T-helper 2 cell treated with Interferon-gamma antibody and Interleukin-4, amounts not matched to agents 5 μg/mL and 100 μg/mL, for 36 hours (primary cell): ENCODE data around the gene CFAP53.

Source experiments
- DNase-seq: peaks from one replicate; pipeline ENCODE4 v3.0.0; 2021; ENCODE audit warnings: low spot score
- H3K27ac Mint-ChIP-seq: one replicate; pipeline ENCODE4 v1.8.0; 2021; ENCODE audit warnings: mild to moderate bottlenecking, mixed read lengths
- H3K27me3 Mint-ChIP-seq: one replicate; pipeline ENCODE4 v1.8.0; 2021; ENCODE audit warnings: low read depth, mixed read lengths
- H3K36me3 Mint-ChIP-seq: one replicate; pipeline ENCODE4 v1.8.0; 2021; ENCODE audit warnings: low read depth, mixed read lengths
- H3K4me1 Mint-ChIP-seq: one replicate; pipeline ENCODE4 v1.8.0; 2021; ENCODE audit warnings: low read depth, mixed read lengths
- H3K4me3 Mint-ChIP-seq: one replicate; pipeline ENCODE4 v1.8.0; 2022; ENCODE audit warnings: mild to moderate bottlenecking, moderate library complexity, mixed read lengths
- H3K9me3 Mint-ChIP-seq: one replicate; pipeline ENCODE4 v1.8.0; 2021; ENCODE audit warnings: mixed read lengths

Gene CFAP53

GRCh38 chr18:50189160-50189559 is 77.1 kb downstream of the CFAP53 start:
- Mint-ChIP-seq H3K36me3 (no peaks in the 10 kb centered on the region), H3K9me3 (no peaks in the 10 kb centered on the region), H3K27me3 (peaks cover 50% of the 10 kb centered on the region), H3K4me3 (no peak overlapping the region), H3K4me1 (peaks cover 2% of the 10 kb centered on the region), H3K27ac (no peak overlapping the region)
- DNase-seq: no peak

- peaks cover 45% of the 10 kb centered on the region for H3K27me3 Mint-ChIP-seq
- DNase-seq: no peak
- H3K4me1 Mint-ChIP-seq: no peaks in the 10 kb centered on the region
- H3K4me3 Mint-ChIP-seq: no peak overlapping the region
- H3K36me3 Mint-ChIP-seq: no peaks in the 10 kb centered on the region
- H3K27ac Mint-ChIP-seq: no peak overlapping the region
- no peaks in the 10 kb centered on the region for H3K9me3 Mint-ChIP-seq
These were observed 77.6 kb downstream of the CFAP53 start for GRCh38 chr18:50188652-50189051.

GRCh38 chr18:50187659-50188058 is 78.6 kb downstream of the CFAP53 start:
- Mint-ChIP-seq H3K4me1 (no peaks in the 10 kb centered on the region), H3K4me3 (no peak overlapping the region), H3K36me3 (no peaks in the 10 kb centered on the region), H3K27me3 (peaks cover 35% of the 10 kb centered on the region), H3K27ac (no peak overlapping the region), H3K9me3 (no peaks in the 10 kb centered on the region)
- DNase-seq: no peak

- no peak for DNase-seq
- Mint-ChIP-seq H3K27me3 (peaks cover 27% of the 10 kb centered on the region), H3K9me3 (no peaks in the 10 kb centered on the region), H3K27ac (no peak overlapping the region), H3K4me3 (no peak overlapping the region), H3K36me3 (no peaks in the 10 kb centered on the region), H3K4me1 (no peaks in the 10 kb centered on the region)
These were observed 79.9 kb downstream of the CFAP53 start for GRCh38 chr18:50186385-50186784.

GRCh38 chr18:50183556-50183955 is 82.7 kb downstream of the CFAP53 start:
- Mint-ChIP-seq H3K27me3 (peaks cover 15% of the 10 kb centered on the region), H3K36me3 (no peaks in the 10 kb centered on the region), H3K9me3 (no peaks in the 10 kb centered on the region), H3K4me3 (no peak overlapping the region), H3K4me1 (no peaks in the 10 kb centered on the region), H3K27ac (no peak overlapping the region)
- no peak for DNase-seq

- Mint-ChIP-seq H3K27me3 (peaks cover 23% of the 10 kb centered on the region), H3K4me1 (no peaks in the 10 kb centered on the region), H3K9me3 (no peaks in the 10 kb centered on the region), H3K36me3 (no peaks in the 10 kb centered on the region), H3K4me3 (no peak overlapping the region), H3K27ac (no peak overlapping the region)
- no peak for DNase-seq
These were observed 83.8 kb downstream of the CFAP53 start for GRCh38 chr18:50182511-50182910.

- Mint-ChIP-seq H3K27ac (no peak overlapping the region), H3K4me3 (no peak overlapping the region), H3K27me3 (peaks cover 23% of the 10 kb centered on the region), H3K4me1 (no peaks in the 10 kb centered on the region), H3K36me3 (no peaks in the 10 kb centered on the region), H3K9me3 (no peaks in the 10 kb centered on the region)
- no peak for DNase-seq
These were observed 84.7 kb downstream of the CFAP53 start for GRCh38 chr18:50181590-50181989.

- H3K9me3 Mint-ChIP-seq: no peaks in the 10 kb centered on the region
- no peak overlapping the region for H3K4me3 Mint-ChIP-seq
- H3K36me3 Mint-ChIP-seq: no peaks in the 10 kb centered on the region
- peaks cover 28% of the 10 kb centered on the region for H3K27me3 Mint-ChIP-seq
- H3K4me1 Mint-ChIP-seq: no peaks in the 10 kb centered on the region
- H3K27ac Mint-ChIP-seq: no peak overlapping the region
- no peak for DNase-seq
These were observed 86.8 kb downstream of the CFAP53 start for GRCh38 chr18:50179465-50179864.

GRCh38 chr18:50177294-50177992 is 88.9 kb downstream of the CFAP53 start:
- H3K27ac Mint-ChIP-seq: no peak overlapping the region
- no peak overlapping the region for H3K4me3 Mint-ChIP-seq
- H3K27me3 Mint-ChIP-seq: peaks cover 28% of the 10 kb centered on the region
- no peaks in the 10 kb centered on the region for H3K9me3 Mint-ChIP-seq
- H3K4me1 Mint-ChIP-seq: no peaks in the 10 kb centered on the region
- no peaks in the 10 kb centered on the region for H3K36me3 Mint-ChIP-seq
- DNase-seq: no peak
